Astrocyte of the spinal cord (primary cell): Measurements from ENCODE around the gene GALNT1.

Source experiments
- DNase-seq: peaks from one replicate; pipeline ENCODE4 v3.0.0; 2011; ENCODE audit warnings: low read depth, low spot score
- H3K4me3 ChIP-seq: 2 replicates; pipeline ENCODE4 v1.5.1; 2011; ENCODE audit warnings: low read depth, mild to moderate bottlenecking, low read length, moderate library complexity
- CTCF ChIP-seq: IDR thresholded peaks from 2 replicates; pipeline ENCODE4 v1.5.1; 2012; ENCODE audit warnings: low read depth, mild to moderate bottlenecking, low read length, inconsistent platforms
- in situ Hi-C: cut with HindIII; loops from 2 replicates; pipeline ENCODE4 v1.10.0; 2017; ENCODE audit warnings: low sequenced_read_pairs

GALNT1 gene

GRCh38 chr18:35671966-35672603 is 90.5 kb downstream of the GALNT1 start:
- no peak for TF ChIP-seq CTCF
- in situ Hi-C loops, result no loop called here
- DNase-seq, result peak; percentile 11
- no peak overlapping the region for H3K4me3 ChIP-seq

- in situ Hi-C loops, result no loop called here
- TF ChIP-seq CTCF, result no peak
- H3K4me3 ChIP-seq, result no peak overlapping the region
- peak; percentile 49 for DNase-seq
Measured at GRCh38 chr18:35672897-35673296, 91.4 kb downstream of the GALNT1 start.

GRCh38 chr18:35673682-35674081 is 92.1 kb downstream of the GALNT1 start:
- DNase-seq, result no peak
- no peak for TF ChIP-seq CTCF
- no peak overlapping the region for H3K4me3 ChIP-seq
- in situ Hi-C loops, result no loop called here

GRCh38 chr18:35680139-35680551 is 98.6 kb downstream of the GALNT1 start:
- no peak overlapping the region for H3K4me3 ChIP-seq
- in situ Hi-C loops, result no loop called here
- TF ChIP-seq CTCF, result no peak
- no peak for DNase-seq

GRCh38 chr18:35682281-35682867 is 100.8 kb downstream of the GALNT1 start:
- in situ Hi-C loops, result no loop called here
- TF ChIP-seq CTCF, result no peak
- H3K4me3 ChIP-seq, result no peak overlapping the region
- DNase-seq, result peak; percentile 17

- no peak for TF ChIP-seq CTCF
Measured at GRCh38 chr18:35683021-35683420, 101.5 kb downstream of the GALNT1 start.

More at GRCh38 chr18:35683021-35683420, 101.5 kb downstream of the GALNT1 start:
- no peak overlapping the region for H3K4me3 ChIP-seq
- in situ Hi-C loops, result no loop called here
- DNase-seq, result peak; percentile 20
